ENCODE data around the gene ADA. TPM values are rescaled to one million over a fixed set of nuclear protein-coding genes. Genes with fewer than 3 reads are reported as not detected.
"Not testable (repeated sequence)": the region's sequence is repeated elsewhere in the genome, so short reads cannot be mapped to it uniquely, and the experiment has no call there.

The ADA gene
- total RNA-seq, 1 experiment from 2014 or later, result 4.7 TPM

- no peak for DNase-seq (ENCODE audit: low read depth)
Measured at GRCh38 chr20:44678990-44679611, 27.6 kb upstream of the ADA start.

DNA sequence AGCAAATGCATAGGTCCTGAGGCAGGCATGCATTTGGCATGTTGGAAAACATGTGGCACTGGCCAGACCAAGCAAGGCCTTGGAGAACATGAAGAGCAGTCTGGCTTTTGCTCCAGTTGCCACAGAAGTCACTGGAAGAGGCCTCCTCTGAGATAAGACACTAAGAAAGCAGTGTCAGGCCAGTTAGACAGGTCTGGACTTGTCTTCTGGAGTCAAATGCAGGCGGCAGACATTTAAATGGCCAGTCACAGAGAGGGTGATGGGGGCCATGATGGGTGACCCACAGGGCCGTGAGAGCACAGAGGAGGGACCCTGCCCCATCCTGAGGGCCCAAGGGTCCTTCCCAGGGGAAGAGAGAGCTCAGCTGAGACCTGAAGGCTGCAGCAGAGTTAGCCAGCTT is 26.7 kb upstream of the ADA start:
- no peak for DNase-seq (ENCODE audit: low read depth)

DNA sequence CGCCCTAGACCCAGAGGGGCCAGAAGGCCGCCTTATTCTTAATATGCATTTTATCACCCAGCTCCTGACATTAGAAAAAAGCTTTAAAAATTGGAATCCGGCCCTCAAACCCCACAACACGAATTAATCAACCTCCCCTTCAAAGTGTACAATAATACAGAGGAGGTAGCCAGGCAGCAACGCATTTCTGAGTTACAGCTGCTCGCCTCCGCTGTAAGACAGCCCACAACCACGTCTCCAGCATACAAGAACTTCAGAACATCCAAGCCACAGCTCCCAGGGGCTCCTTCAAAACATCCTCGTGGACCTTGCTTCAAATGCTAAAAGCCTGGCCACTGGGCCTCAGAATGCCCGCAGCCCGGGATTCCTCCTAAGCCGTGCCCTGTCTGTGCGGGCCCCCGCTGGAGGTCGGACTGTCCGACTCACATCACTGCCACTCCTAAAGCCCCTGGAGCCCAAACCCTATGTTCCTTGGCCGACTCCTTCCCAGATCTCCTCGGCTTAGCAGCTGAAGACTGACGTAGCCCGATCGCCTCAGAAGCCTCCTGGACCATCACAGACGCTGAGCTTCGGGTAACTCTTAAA is 20.9 kb upstream of the ADA start:
- not testable (repeated sequence) for DNase-seq (ENCODE audit: low read depth)

- peak; percentile 60 for DNase-seq (ENCODE audit: low read depth)
Measured at GRCh38 chr20:44671541-44671940, 20.0 kb upstream of the ADA start.

- DNase-seq (ENCODE audit: low read depth), result peak; percentile 73
Measured at GRCh38 chr20:44670851-44671250, 19.4 kb upstream of the ADA start.

DNA sequence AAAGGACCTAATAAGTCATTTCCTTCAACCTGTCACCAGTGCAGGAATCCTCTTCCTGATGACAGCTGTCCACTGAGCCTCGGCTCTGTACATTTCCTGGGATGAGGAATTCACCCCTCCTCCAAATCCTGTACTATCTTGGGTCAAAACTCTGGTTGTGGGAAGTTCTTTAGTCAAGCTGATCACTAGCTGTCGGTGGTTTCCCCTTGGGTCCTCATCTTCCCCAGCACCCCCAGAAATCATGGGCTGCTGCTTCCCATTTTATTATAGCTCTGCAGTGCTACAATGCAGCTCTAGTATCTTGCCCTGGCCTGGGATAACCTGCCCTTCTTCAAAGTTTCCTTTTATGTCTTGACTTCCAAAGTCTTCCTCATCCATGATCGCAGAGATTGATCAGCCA is 14.6 kb upstream of the ADA start:
- DNase-seq (ENCODE audit: low read depth), result no peak

- DNase-seq (ENCODE audit: low read depth), result no peak
Measured at GRCh38 chr20:44664131-44664530, 12.6 kb upstream of the ADA start.

- DNase-seq (ENCODE audit: low read depth), result no peak
Measured at GRCh38 chr20:44662261-44662660, 10.8 kb upstream of the ADA start.

DNA sequence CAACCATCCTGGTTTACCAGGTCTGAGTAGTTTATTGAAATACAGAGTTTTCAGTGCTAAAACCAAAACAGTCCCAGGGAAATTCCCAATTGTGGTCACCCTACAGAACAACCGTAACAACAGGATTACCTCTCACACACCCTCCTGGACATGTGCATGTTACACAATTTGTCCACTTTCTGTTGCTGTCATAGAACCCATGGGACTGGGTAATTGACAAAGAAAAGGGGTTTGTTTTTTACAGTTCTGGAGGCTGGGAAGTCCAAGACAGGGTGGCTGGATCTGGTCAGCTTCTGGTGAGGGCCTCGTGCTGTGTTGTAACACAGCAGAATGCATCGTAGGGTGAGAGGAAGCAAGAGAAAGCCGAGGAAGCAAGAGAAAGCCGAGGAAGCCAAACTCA is 9.1 kb upstream of the ADA start:
- DNase-seq (ENCODE audit: low read depth), result no peak

GRCh38 chr20:44659931-44660330 is 8.4 kb upstream of the ADA start:
- DNase-seq (ENCODE audit: low read depth), result no peak

GRCh38 chr20:44658810-44659209 is 7.3 kb upstream of the ADA start:
- DNase-seq (ENCODE audit: low read depth), result no peak

- DNase-seq (ENCODE audit: low read depth), result no peak
Measured at GRCh38 chr20:44657875-44658274, 6.4 kb upstream of the ADA start.

DNA sequence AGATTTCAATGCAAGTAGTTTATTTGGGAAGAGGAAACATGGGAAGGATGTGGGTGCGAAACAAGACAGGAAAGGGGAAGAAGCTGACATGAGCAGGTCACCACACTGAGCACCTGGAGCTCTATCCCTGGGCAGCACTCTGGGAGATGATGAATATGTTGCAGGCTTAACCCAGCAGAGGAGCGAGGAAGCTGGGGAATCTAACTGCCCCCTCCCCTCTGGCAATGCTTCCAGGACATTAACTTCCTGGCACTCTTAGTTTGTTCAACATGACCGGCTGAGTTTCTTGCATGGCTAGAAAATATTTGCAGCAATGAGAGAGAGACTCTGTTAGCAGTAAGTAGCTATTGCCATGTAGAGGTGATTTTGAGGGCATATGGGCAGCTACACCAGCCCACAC is 4.9 kb upstream of the ADA start:
- no peak for DNase-seq (ENCODE audit: low read depth)

GRCh38 chr20:44654210-44654609 is 2.7 kb upstream of the ADA start:
- not testable (repeated sequence) for DNase-seq (ENCODE audit: low read depth)

DNA sequence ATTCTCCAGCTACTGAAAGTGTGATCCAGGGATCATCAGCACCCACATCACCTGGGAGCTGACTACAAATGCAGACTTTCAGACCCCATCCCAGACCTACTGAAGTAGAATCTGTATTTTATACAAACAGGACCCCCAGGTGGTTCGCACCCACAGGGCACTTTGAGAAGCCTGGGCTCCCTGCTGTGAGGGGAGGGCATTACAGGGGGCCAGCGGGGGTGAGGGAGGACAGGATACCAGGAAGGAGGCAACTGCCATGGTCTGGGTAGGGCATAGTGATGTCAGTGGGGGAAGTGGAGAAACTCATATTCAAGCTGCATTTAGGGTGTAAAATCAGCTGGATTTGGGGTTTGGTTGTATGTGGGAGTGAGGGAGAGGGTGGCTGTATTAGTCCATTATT is 2.0 kb upstream of the ADA start:
- DNase-seq (ENCODE audit: low read depth), result no peak

- no peak for DNase-seq (ENCODE audit: low read depth)
Measured at GRCh38 chr20:44651434-44651683, 140 bp downstream of the ADA start.

DNA sequence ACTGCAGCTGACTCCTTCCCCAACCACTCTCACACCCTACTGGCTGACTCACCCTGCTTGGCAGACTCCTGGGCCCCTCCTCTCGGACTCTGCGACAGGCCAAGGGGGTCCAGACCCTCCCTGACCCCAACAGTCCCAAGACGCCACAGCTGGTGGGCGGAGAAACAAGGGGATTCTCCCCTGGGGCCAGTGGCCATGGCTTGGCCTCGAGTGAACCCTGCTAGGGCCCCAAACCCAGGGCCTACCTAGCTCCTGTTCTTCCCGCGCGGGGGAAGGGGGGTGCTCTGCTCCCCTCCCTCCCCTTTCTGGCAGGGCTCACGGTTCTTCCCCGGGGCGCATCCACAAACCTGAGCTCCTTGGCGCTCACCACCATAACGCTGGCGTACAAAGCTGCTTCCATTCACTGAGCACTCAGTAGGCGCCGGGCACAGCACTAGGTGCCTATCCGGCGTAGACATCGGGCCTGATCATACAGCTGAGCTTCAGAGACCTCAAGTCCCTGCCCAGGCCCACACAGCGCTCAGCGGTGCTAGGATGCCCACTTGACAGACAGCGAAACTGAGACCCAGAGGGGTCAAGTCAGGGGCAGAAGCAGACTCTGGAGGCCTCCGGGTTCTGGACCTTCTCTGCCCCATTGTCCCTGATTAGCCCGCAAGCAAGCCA is 597 bp downstream of the ADA start:
- no peak for DNase-seq (ENCODE audit: low read depth)

- no peak for DNase-seq (ENCODE audit: low read depth)
Measured at GRCh38 chr20:44649976-44650375, 1.5 kb downstream of the ADA start.

GRCh38 chr20:44649126-44649525 is 2.4 kb downstream of the ADA start:
- DNase-seq (ENCODE audit: low read depth), result no peak

- no peak for DNase-seq (ENCODE audit: low read depth)
Measured at GRCh38 chr20:44648579-44648978, 2.9 kb downstream of the ADA start.

GRCh38 chr20:44648068-44648467 is 3.4 kb downstream of the ADA start:
- DNase-seq (ENCODE audit: low read depth), result no peak

DNA sequence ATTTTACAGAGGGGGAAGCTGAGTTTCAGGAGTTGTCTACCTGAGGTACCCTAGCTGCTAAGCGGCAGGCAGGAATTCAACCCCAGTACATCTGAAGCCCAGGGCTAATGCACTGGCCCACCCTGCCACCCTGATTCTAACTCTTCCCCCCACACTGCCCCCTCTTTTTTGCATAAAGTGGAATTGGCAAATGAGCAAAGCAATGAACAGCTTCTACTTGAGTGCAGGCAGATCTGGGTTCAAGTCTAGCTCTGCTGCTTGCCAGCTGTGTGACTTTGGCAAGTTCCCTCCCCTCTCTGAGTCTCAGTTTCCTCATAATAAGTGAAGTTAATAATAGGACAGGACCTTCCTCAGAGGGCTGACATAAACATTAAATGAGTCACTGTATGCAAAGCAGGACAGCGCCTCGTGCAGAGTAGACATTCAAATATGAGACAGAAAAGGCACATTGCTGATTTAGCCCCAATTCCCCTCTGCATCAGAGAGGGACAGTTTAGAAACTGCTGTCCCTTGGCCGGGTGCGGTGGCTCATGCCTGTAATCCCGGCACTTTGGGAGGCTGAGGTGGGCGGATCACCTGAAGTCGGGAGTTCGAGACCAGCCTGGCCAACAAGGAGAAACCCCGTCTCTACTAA is 4.7 kb downstream of the ADA start:
- DNase-seq (ENCODE audit: low read depth), result peak; percentile 30

DNA sequence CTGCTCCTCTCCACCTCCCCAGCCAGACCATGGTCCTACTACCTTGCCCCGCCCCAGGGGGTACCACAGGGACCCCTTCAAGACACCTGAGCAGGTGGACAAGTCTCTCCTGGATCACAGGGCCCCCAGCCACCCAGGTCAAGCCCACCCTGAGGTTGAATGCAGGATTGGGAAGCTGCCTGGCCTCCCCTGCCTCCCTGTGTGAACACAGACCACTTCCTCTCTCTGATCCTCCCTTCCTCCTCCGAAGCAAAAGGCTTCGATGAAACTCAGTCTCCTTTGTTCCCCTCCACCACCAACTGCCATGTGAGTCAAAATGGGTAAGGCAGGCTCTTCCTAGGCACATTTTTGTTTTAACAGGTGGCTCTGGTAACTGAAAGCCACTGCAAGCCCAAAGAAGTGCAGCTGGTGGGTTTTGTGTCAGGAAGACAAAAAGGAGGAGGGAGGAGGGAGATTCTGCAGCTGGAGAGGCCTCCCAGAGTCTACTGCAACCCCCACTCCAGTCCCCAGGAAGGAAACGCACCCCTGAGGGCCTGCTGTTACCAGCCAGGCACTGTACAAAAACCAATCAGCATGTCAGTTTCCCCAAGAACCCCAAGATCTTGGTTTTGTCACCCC is 5.4 kb downstream of the ADA start:
- peak; percentile 41 for DNase-seq (ENCODE audit: low read depth)
